Esophagus muscularis mucosa (tissue), 3 donors: ENCODE measurements around the gene RUNX2.

Source experiments
- POLR2A ChIP-seq: fragments of 450-650 bp; IDR thresholded peaks from one replicate; pipeline ENCODE4 v1.6.1; 2017; ENCODE audit warnings: antibody characterized with exemption, moderate library complexity, mild to moderate bottlenecking, low read depth
- TF ChIP-seq, protein P1 (sequence below), 3 experiments: fragments of 200-600 bp in 2 of 3; fragments of 450-650 bp in 1 of 3; sonication (generic) in 2 of 3; IDR thresholded peaks; one replicate each; pipeline ENCODE4 v1.5.1; 2017 to 2019; ENCODE audit warnings: antibody characterized with exemption in 3 of 3, mild to moderate bottlenecking in 2 of 3, moderate library complexity in 1 of 3

DNA sequence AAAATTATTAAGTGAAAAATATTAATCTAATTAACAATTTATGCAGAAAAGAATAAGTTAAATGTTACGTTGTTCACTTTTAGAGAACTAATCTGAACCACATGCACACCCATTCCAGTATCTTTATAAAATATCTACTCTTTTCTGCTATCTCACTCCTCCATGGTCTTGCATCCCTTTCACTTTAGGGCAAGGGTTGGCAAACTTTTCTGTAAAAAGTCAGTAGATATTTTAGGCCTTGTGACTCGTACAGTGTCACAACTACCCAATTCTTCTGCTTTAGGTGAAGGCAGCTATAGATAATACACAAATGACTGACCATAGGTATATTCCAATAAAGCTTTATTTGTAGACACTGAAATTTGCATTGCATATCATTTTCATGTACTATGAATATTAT, 89.3 kb downstream of the RUNX2 start:
- TF ChIP-seq, protein P1, sequence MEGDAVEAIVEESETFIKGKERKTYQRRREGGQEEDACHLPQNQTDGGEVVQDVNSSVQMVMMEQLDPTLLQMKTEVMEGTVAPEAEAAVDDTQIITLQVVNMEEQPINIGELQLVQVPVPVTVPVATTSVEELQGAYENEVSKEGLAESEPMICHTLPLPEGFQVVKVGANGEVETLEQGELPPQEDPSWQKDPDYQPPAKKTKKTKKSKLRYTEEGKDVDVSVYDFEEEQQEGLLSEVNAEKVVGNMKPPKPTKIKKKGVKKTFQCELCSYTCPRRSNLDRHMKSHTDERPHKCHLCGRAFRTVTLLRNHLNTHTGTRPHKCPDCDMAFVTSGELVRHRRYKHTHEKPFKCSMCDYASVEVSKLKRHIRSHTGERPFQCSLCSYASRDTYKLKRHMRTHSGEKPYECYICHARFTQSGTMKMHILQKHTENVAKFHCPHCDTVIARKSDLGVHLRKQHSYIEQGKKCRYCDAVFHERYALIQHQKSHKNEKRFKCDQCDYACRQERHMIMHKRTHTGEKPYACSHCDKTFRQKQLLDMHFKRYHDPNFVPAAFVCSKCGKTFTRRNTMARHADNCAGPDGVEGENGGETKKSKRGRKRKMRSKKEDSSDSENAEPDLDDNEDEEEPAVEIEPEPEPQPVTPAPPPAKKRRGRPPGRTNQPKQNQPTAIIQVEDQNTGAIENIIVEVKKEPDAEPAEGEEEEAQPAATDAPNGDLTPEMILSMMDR (IDR thresholded peaks at IDR 0.05) = no peak
- no peak for TF ChIP-seq POLR2A
